DND-41 (cell line): Measurements from ENCODE around the gene RDH8.

Experiments used
- CTCF ChIP-seq: IDR thresholded peaks from 2 replicates; pipeline ENCODE4 v1.5.1; 2012; ENCODE audit warnings: borderline replicate concordance, low read length, moderate library complexity, mild to moderate bottlenecking; ENCODE audit not compliant: poor library complexity, severe bottlenecking; ENCODE audit errors: extremely low read depth
- EZH2 ChIP-seq: IDR thresholded peaks from 3 replicates; pipeline ENCODE4 v1.6.1; 2012; ENCODE audit warnings: borderline replicate concordance, low read depth, mild to moderate bottlenecking, moderate library complexity, low read length, inconsistent platforms; ENCODE audit not compliant: severe bottlenecking

- TF ChIP-seq CTCF (no peak), EZH2 (no peak)
These were observed 7.0 kb upstream of the RDH8 start for GRCh38 chr19:10006335-10006708.
